ENCODE data around the gene SPAG9.
A peak's percentile ranks its signal among the peaks of the same experiment; 100 is the strongest.
"Not testable (repeated sequence)": the region's sequence is repeated elsewhere in the genome, so short reads cannot be mapped to it uniquely, and the experiment has no call there.

Gene SPAG9

DNA sequence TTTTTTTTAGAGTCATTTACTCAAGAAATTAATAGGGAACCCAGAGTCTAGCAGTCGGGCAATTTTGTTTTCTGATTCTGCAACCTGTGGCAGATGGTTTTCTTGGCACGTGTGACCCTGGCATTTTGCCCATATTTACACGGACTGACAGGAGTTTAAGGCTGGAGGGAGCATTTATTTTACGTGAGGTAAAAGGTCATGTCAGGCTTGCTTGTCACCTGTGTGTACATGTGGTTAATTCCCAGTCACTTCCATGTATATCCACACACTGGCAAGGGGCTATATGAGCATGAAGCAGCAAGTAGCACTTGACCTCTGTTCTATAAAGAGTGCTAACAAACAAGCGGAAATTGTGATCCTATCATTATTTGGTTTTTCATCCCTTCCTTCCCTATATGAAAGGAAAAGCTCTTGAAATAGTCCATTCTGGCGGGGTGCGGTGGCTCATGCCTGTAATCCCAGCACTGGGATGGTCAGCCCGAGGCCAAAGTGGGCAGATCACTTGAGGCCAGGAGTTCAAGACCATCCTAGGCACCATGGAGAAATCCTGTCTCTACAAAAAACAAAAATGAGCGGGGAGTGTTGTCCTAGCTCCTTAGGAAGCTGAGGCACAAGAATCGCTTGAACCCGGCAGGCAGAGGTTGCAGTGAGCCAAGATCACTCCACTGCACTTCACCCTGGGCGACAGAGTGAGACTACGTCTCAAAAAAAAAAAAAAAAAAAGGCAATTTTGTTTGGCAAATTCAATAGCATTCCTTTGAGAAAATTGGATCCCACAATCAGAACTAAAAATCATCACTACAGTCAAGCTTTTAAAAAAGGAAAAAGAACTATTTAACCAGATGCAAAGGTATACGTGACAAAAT lies 2.1 kb downstream of the SPAG9 start:
- Mint-ChIP-seq H3K27ac (peak overlapping the region in 1 of 3 experiments; percentile 65), H3K4me3 (peak overlapping the region; percentile 90 to 98 (median 94)), H3K4me1 (peaks cover 41% of the 10 kb centered on the region), H3K27me3 (ENCODE audit: low read depth) (no peaks in the 10 kb centered on the region), H3K36me3 (ENCODE audit: low read depth) (no peaks in the 10 kb centered on the region), H3K9me3 (no peaks in the 10 kb centered on the region)
- TF ChIP-seq, protein P1, sequence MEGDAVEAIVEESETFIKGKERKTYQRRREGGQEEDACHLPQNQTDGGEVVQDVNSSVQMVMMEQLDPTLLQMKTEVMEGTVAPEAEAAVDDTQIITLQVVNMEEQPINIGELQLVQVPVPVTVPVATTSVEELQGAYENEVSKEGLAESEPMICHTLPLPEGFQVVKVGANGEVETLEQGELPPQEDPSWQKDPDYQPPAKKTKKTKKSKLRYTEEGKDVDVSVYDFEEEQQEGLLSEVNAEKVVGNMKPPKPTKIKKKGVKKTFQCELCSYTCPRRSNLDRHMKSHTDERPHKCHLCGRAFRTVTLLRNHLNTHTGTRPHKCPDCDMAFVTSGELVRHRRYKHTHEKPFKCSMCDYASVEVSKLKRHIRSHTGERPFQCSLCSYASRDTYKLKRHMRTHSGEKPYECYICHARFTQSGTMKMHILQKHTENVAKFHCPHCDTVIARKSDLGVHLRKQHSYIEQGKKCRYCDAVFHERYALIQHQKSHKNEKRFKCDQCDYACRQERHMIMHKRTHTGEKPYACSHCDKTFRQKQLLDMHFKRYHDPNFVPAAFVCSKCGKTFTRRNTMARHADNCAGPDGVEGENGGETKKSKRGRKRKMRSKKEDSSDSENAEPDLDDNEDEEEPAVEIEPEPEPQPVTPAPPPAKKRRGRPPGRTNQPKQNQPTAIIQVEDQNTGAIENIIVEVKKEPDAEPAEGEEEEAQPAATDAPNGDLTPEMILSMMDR (IDR thresholded peaks at IDR 0.05; ENCODE audit: unreplicated experiment in 3 of 3) = no peak

DNA sequence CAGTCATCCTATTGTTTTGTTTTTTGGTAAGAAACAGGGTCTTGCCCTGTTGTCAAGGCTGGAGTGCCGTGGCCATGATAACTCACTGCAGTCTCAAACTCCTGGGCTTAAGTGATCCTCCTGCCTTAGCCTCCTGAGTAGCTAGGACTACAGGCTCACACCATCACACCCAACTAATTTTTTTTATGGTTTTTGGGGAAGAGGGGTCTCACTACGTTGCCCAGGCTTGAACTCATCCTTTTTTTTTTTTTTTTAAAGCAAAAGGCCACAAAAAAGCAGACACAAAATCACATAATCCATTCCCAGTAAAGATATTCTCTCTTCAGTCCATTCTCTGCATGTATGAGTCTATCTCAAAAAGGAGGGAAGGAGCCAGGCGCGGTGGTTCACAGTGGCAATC lies 5.5 kb downstream of the SPAG9 start:
- Mint-ChIP-seq H3K4me3 (no peak overlapping the region), H3K36me3 (ENCODE audit: low read depth) (no peaks in the 10 kb centered on the region), H3K4me1 (peaks cover 23% of the 10 kb centered on the region), H3K9me3 (no peaks in the 10 kb centered on the region), H3K27ac (no peak overlapping the region), H3K27me3 (ENCODE audit: low read depth) (no peaks in the 10 kb centered on the region)
- TF ChIP-seq, protein P1 (IDR thresholded peaks at IDR 0.05; ENCODE audit: unreplicated experiment in 3 of 3) = no peak

DNA sequence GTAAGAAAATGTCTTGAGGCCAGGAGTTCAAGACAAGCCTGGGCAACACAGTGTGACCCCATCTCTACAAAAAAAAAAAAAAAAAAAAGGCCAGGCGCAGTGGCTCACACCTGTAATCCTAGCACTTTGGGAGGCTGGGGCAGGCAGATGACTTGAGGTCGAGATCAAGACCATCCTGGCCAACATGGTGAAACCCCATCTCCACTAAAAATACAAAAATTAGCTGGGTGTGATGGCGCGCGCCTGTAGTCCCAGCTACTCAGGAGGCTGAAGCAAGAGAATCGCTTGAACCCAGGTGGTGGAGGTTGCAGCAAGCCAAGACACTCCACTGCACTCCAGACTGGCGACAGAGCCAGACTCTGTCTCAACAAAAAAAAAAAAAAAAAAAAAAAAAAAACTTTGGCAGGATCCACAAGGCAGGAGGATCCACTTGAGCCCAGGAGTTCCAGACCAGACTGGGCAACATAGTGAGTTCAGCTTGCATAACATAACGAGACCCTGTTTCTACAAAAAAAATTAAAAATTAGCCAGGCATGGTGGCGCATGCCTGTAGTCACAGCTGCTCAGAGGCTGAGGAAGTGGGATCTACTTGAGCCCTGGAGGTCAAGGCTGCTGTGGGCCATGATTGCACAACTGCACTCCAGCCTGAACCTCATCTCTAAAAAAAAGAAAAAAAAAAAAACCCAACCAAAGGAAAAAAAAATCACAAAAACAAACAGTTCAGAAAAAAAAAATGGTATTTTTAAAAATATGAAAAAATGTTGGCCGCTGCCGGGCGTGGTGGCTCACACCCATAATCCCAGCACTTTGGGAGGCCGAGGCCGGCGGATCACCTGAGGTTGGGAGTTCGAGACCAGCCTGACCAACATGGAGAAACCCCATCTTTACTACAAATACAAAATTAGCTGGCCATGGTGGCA lies 8.1 kb downstream of the SPAG9 start:
- H3K4me1 Mint-ChIP-seq; H3K9me3 Mint-ChIP-seq; H3K4me3 Mint-ChIP-seq; H3K36me3 Mint-ChIP-seq (ENCODE audit: low read depth); H3K27me3 Mint-ChIP-seq (ENCODE audit: low read depth): not testable (repeated sequence)
- H3K27ac Mint-ChIP-seq = peak overlapping the region in 1 of 3 experiments; percentile 65

DNA sequence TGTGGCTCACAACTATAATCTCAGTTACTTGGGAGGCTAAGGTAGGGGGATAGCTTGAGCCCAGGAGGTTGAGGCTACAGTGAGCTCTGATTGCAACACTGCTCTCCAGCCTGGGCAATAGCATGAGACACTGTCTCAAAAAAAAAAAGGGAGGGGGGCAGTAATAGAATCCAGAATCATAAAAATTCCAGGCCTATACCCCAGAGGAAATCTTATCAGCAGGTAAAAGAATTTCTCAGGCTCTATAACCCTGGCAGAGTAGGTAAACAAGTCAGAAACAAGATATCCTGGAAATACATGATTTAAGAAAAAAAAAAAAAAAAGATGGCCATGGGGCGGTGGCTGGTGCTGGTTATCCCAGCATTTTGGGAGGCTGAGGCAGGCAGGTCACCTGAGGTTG lies 12.9 kb downstream of the SPAG9 start:
- Mint-ChIP-seq H3K9me3 (no peaks in the 10 kb centered on the region), H3K4me1 (peaks cover 13% of the 10 kb centered on the region), H3K27me3 (ENCODE audit: low read depth) (no peaks in the 10 kb centered on the region)

DNA sequence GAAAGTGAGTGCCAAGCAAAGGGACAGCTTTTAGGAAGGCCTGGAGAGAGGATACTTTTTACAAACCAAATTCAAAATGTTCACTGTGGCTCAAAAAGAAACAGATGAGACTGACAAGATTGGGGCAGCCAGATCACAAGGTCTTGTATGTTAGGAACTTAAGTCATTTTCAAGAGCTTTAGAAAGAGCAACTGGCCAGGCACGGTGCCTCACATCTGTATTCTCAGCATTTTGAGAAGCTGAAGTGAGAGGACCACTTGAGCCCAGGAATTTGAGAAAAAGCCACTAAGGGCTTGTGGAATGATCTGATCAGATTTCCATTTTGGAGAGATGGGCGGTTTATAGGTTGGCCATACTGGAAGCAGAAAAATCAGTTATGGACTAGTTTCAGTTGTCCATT lies 17.2 kb downstream of the SPAG9 start:
- Mint-ChIP-seq H3K9me3 (no peaks in the 10 kb centered on the region), H3K27ac (peak overlapping the region; percentile 82 to 98 (median 90)), H3K36me3 (ENCODE audit: low read depth) (no peaks in the 10 kb centered on the region), H3K27me3 (ENCODE audit: low read depth) (no peaks in the 10 kb centered on the region), H3K4me3 (peak overlapping the region in 1 of 3 experiments; percentile 50), H3K4me1 (peaks cover 13% of the 10 kb centered on the region)
- TF ChIP-seq, protein P1 (IDR thresholded peaks at IDR 0.05; ENCODE audit: unreplicated experiment in 3 of 3) = no peak

More for the DNA sequence above, 12.9 kb downstream of the SPAG9 start:
- no peaks in the 10 kb centered on the region for H3K36me3 Mint-ChIP-seq (ENCODE audit: low read depth)
- no peak overlapping the region for H3K4me3 Mint-ChIP-seq
- no peak overlapping the region for H3K27ac Mint-ChIP-seq
- TF ChIP-seq, protein P1 (IDR thresholded peaks at IDR 0.05; ENCODE audit: unreplicated experiment in 3 of 3) = no peak

DNA sequence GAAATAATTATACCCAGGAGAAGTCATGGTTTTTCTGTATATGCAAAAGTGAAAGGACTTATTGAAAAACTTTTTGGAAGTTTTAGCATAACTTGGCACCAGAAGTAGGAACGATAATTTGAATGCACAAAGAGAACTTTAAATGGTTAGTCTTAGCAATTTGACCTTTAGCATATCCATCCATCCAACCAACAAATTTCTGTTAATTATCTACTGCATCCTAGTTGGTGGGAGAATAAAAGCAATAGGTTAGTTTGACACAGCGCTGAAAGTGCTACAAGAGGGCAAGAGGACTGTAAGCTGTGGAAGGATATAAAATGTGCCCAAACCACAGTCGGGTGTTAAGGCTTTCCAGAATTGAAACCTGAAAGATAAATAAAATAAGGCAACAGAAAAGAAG lies 17.6 kb downstream of the SPAG9 start:
- Mint-ChIP-seq H3K27me3 (ENCODE audit: low read depth) (no peaks in the 10 kb centered on the region), H3K9me3 (no peaks in the 10 kb centered on the region), H3K36me3 (ENCODE audit: low read depth) (no peaks in the 10 kb centered on the region), H3K4me3 (peak overlapping the region in 1 of 3 experiments; percentile 50), H3K27ac (peak overlapping the region; percentile 82 to 98 (median 90)), H3K4me1 (peaks cover 13% of the 10 kb centered on the region)
- TF ChIP-seq, protein P1 (IDR thresholded peaks at IDR 0.05; ENCODE audit: unreplicated experiment in 3 of 3) = no peak

Data from nephron (organoid).